Keratinocyte (primary cell): ENCODE data around the gene DNASE1L2.

Experiments
- CTCF ChIP-seq, 3 experiments: IDR thresholded peaks in 1 of 3; conservative IDR thresholded peaks in 1 of 3; optimal IDR thresholded peaks in 1 of 3; 2 replicates in 2 of 3; 3 replicates in 1 of 3; pipeline versions ENCODE3 to v1.5.1; 2011; ENCODE audit warnings: low read length in 3 of 3, mild to moderate bottlenecking in 3 of 3, moderate library complexity in 2 of 3, control low read depth in 1 of 3, inconsistent platforms in 1 of 3; ENCODE audit not compliant: insufficient read depth in 2 of 3; ENCODE audit errors: extremely low read depth in 1 of 3
- EZH2 ChIP-seq: IDR thresholded peaks from one replicate; pipeline ENCODE4 v1.6.1; 2012; ENCODE audit warnings: inconsistent platforms, mild to moderate bottlenecking, low read length, moderate library complexity

GRCh38 chr16:2287916-2288547, 51.8 kb downstream of the DNASE1L2 start:
- no peak for TF ChIP-seq CTCF (optimal IDR thresholded peaks at IDR 0.05 in 1 of 3, IDR thresholded peaks at IDR 0.05 in 1 of 3, conservative IDR thresholded peaks at IDR 0.05 in 1 of 3; ENCODE audit: extremely low read depth in 1 of 3, insufficient read depth in 2 of 3, low read length in 3 of 3)
- no peak for TF ChIP-seq EZH2
